Sigmoid colon (tissue), 4 donors: Measurements from ENCODE around the gene PRLR.

ENCODE experiments used
- CTCF ChIP-seq, 4 experiments: fragments of 450-650 bp in 3 of 4; fragments of 200-600 bp in 1 of 4; IDR thresholded peaks; one replicate each; pipeline ENCODE4 v1.5.1; 2016 to 2019; ENCODE audit warnings: antibody characterized with exemption in 4 of 4, mild to moderate bottlenecking in 3 of 4, moderate library complexity in 2 of 4
- EP300 ChIP-seq, 4 donors: sonication (generic); formaldehyde crosslinking; IDR thresholded peaks; one replicate each; pipeline ENCODE4 v1.6.1; 2017; ENCODE audit warnings: antibody characterized with exemption in 4 of 4

- TF ChIP-seq CTCF (IDR thresholded peaks at IDR 0.05) = no peak
- no peak for TF ChIP-seq EP300 (IDR thresholded peaks at IDR 0.05)
Measured at GRCh38 chr5:35171078-35171477, 59.2 kb downstream of the PRLR start.
